GM19035 (cell line): Measurements from ENCODE around the gene CYP26C1.

ENCODE experiments used
- ATAC-seq: cut with Tn5 transposase; IDR thresholded peaks from one replicate; pipeline ENCODE4 v1.9.1; 2021; ENCODE audit not compliant: unreplicated experiment

The CYP26C1 gene

GRCh38 chr10:93110472-93111146 lies 50.0 kb downstream of the CYP26C1 start:
- ATAC-seq: no peak

DNA sequence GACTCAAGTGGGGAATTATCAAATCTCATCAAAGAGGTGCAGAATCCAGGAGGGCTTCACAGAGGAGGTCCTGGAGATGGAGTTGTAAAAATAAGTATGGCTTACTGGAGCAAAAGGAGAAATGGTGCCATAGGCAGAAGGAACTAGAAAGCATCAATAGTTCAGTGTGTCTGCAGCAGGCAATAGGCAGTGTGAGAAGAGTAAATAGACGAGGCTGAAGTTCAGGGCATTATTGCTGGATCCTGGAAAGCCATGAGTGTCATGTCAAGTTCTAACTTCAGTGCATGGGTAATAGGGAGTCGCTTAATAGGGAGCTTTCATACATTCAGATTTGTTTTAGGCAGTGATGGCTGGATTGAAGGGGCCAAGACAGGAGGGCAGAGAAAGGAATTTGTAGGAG lies 52.4 kb downstream of the CYP26C1 start:
- no peak for ATAC-seq

GRCh38 chr10:93115661-93116383 lies 55.2 kb downstream of the CYP26C1 start:
- ATAC-seq: no peak
